ACC112 (cell line): ENCODE results near the gene ANKRD27.
"Not testable (repeated sequence)": the region's sequence is repeated elsewhere in the genome, so short reads cannot be mapped to it uniquely, and the experiment has no call there.

ENCODE experiments used
- H2AFZ ChIP-seq: fragments of 200-600 bp; sonication (generic); one replicate; pipeline ENCODE4 v1.6.0; 2017; ENCODE audit warnings: antibody characterized with exemption, low read length; ENCODE audit not compliant: unreplicated experiment
- H3K27ac ChIP-seq: fragments of 200-600 bp; sonication (generic); 2 replicates; pipeline ENCODE4 v1.5.1; 2014; ENCODE audit warnings: low read depth, mild to moderate bottlenecking, antibody characterized with exemption, low read length, moderate library complexity
- H3K27me3 ChIP-seq: fragments of 200-600 bp; sonication (generic); 2 replicates; pipeline ENCODE4 v1.6.1; 2014; ENCODE audit warnings: mild to moderate bottlenecking, antibody characterized with exemption, low read length, moderate library complexity, mixed read lengths; ENCODE audit not compliant: insufficient read depth
- H3K36me3 ChIP-seq: fragments of 200-600 bp; sonication (generic); 2 replicates; pipeline ENCODE4 v1.6.1; 2016; ENCODE audit warnings: mild to moderate bottlenecking, antibody characterized with exemption, low read length, moderate library complexity, mixed read lengths; ENCODE audit not compliant: insufficient read depth
- H3K4me1 ChIP-seq: fragments of 200-600 bp; sonication (generic); one replicate; pipeline ENCODE4 v1.6.1; 2016; ENCODE audit warnings: low read length, mixed read lengths; ENCODE audit not compliant: insufficient read depth, unreplicated experiment, control insufficient read depth
- H3K4me3 ChIP-seq: fragments of 200-600 bp; sonication (generic); 2 replicates; pipeline ENCODE4 v1.5.1; 2014; ENCODE audit warnings: mild to moderate bottlenecking, low read depth, low read length
- H3K79me2 ChIP-seq: fragments of 200-600 bp; sonication (generic); one replicate; pipeline ENCODE4 v1.6.0; 2016; ENCODE audit warnings: low read length; ENCODE audit not compliant: control insufficient read depth, unreplicated experiment, insufficient read depth

Gene ANKRD27

GRCh38 chr19:32606289-32606688 lies 68.7 kb downstream of the ANKRD27 start:
- H3K36me3 ChIP-seq: peaks cover 3% of the 10 kb centered on the region; the same call in 1 of the 2 replicates
- H2AFZ ChIP-seq: no peak overlapping the region
- H3K79me2 ChIP-seq: no peaks in the 10 kb centered on the region
- no peak overlapping the region for H3K4me3 ChIP-seq
- H3K4me1 ChIP-seq: no peaks in the 10 kb centered on the region
- no peak overlapping the region for H3K27ac ChIP-seq
- no peaks in the 10 kb centered on the region for H3K27me3 ChIP-seq

GRCh38 chr19:32605544-32605943 lies 69.4 kb downstream of the ANKRD27 start:
- Histone ChIP-seq H3K79me2 (no peaks in the 10 kb centered on the region), H3K27ac (no peak overlapping the region), H3K36me3 (peaks cover 3% of the 10 kb centered on the region; the same call in 1 of the 2 replicates), H3K27me3 (no peaks in the 10 kb centered on the region), H3K4me3 (no peak overlapping the region), H2AFZ (no peak overlapping the region), H3K4me1 (no peaks in the 10 kb centered on the region)

- H3K4me1 ChIP-seq: no peaks in the 10 kb centered on the region
These were observed 71.0 kb downstream of the ANKRD27 start for GRCh38 chr19:32603961-32604360.

GRCh38 chr19:32599736-32600157 lies 75.2 kb downstream of the ANKRD27 start:
- peaks cover 6% of the 10 kb centered on the region; the same call in 1 of the 2 replicates for H3K36me3 ChIP-seq
- H3K4me3 ChIP-seq: no peak overlapping the region
- no peaks in the 10 kb centered on the region for H3K79me2 ChIP-seq
- H3K27ac ChIP-seq: no peak overlapping the region
- no peaks in the 10 kb centered on the region for H3K4me1 ChIP-seq
- H3K27me3 ChIP-seq: no peaks in the 10 kb centered on the region
- no peak overlapping the region for H2AFZ ChIP-seq

More at GRCh38 chr19:32603961-32604360, 71.0 kb downstream of the ANKRD27 start:
- Histone ChIP-seq H3K27me3 (no peaks in the 10 kb centered on the region), H3K79me2 (no peaks in the 10 kb centered on the region), H3K4me3 (no peak overlapping the region), H3K27ac (no peak overlapping the region), H3K36me3 (peaks cover 6% of the 10 kb centered on the region; the same call in 1 of the 2 replicates), H2AFZ (no peak overlapping the region)

GRCh38 chr19:32599258-32599657 lies 75.7 kb downstream of the ANKRD27 start:
- H3K36me3 ChIP-seq: peaks cover 10% of the 10 kb centered on the region; the same call in 1 of the 2 replicates
- H3K27ac ChIP-seq: no peak overlapping the region
- H2AFZ ChIP-seq: no peak overlapping the region
- H3K27me3 ChIP-seq: no peaks in the 10 kb centered on the region
- no peaks in the 10 kb centered on the region for H3K79me2 ChIP-seq
- H3K4me1 ChIP-seq: no peaks in the 10 kb centered on the region
- H3K4me3 ChIP-seq: no peak overlapping the region

- Histone ChIP-seq H2AFZ (no peak overlapping the region), H3K79me2 (no peaks in the 10 kb centered on the region), H3K4me3 (no peak overlapping the region), H3K36me3 (peaks cover 7% of the 10 kb centered on the region; the same call in 1 of the 2 replicates), H3K27ac (no peak overlapping the region), H3K27me3 (no peaks in the 10 kb centered on the region), H3K4me1 (no peaks in the 10 kb centered on the region)
These were observed 77.0 kb downstream of the ANKRD27 start for GRCh38 chr19:32598022-32598421.

- no peak overlapping the region for H3K27ac ChIP-seq
- peaks cover 7% of the 10 kb centered on the region; the same call in 1 of the 2 replicates for H3K36me3 ChIP-seq
These were observed 79.5 kb downstream of the ANKRD27 start for GRCh38 chr19:32595491-32595890.

GRCh38 chr19:32594021-32594420 lies 81.0 kb downstream of the ANKRD27 start:
- no peaks in the 10 kb centered on the region for H3K27me3 ChIP-seq
- H2AFZ ChIP-seq: no peak overlapping the region
- H3K36me3 ChIP-seq: peaks cover 4% of the 10 kb centered on the region; the same call in 1 of the 2 replicates
- no peak overlapping the region for H3K27ac ChIP-seq
- no peaks in the 10 kb centered on the region for H3K4me1 ChIP-seq
- no peak overlapping the region for H3K4me3 ChIP-seq
- no peaks in the 10 kb centered on the region for H3K79me2 ChIP-seq

More at GRCh38 chr19:32595491-32595890, 79.5 kb downstream of the ANKRD27 start:
- Histone ChIP-seq H3K79me2 (no peaks in the 10 kb centered on the region), H3K27me3 (no peaks in the 10 kb centered on the region), H3K4me1 (no peaks in the 10 kb centered on the region), H3K4me3 (no peak overlapping the region), H2AFZ (no peak overlapping the region)

GRCh38 chr19:32587747-32588504 lies 87.1 kb downstream of the ANKRD27 start:
- not testable (repeated sequence) for H2AFZ ChIP-seq, H3K4me3 ChIP-seq, H3K27ac ChIP-seq, H3K4me1 ChIP-seq, H3K27me3 ChIP-seq
- H3K36me3 ChIP-seq: peaks cover 31% of the 10 kb centered on the region
- peaks cover 24% of the 10 kb centered on the region for H3K79me2 ChIP-seq

GRCh38 chr19:32581705-32582179 lies 93.2 kb downstream of the ANKRD27 start:
- peak overlapping the region; percentile 73 for H3K27ac ChIP-seq
- H3K4me3 ChIP-seq: peak overlapping the region; percentile 92
- H2AFZ ChIP-seq: peak overlapping the region; percentile 85
- H3K27me3 ChIP-seq: no peaks in the 10 kb centered on the region
- H3K79me2 ChIP-seq: peaks cover 42% of the 10 kb centered on the region
- H3K4me1 ChIP-seq: peaks cover 8% of the 10 kb centered on the region
- H3K36me3 ChIP-seq: peaks cover 30% of the 10 kb centered on the region
